Measurements from ENCODE around the gene DNMT3B.
A peak's percentile ranks its signal among the peaks of the same experiment; 100 is the strongest.

Gene DNMT3B

DNA sequence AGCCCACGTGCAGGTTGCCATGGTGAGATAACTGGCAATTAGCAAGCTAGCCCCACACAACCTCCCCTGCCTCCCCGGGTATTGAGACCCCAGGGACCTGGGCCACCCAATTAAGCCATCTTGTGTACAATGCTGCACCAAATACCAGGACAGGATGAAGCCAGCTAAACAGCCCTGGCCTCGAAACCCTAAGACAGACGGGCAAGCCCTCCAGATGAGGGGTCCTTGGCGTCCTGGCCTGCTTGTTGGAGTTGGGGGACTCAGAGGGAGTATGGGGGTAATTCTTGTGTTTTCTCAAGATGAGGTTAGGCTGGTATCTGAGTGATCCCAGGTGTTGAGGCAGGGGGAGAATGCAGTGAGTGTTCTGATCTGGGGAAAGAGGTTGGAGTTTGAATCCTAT, 48.8 kb downstream of the DNMT3B start:
- DNase-seq (ENCODE audit: low read depth in 2 of 2): no peak
- TF ChIP-seq, protein P1, sequence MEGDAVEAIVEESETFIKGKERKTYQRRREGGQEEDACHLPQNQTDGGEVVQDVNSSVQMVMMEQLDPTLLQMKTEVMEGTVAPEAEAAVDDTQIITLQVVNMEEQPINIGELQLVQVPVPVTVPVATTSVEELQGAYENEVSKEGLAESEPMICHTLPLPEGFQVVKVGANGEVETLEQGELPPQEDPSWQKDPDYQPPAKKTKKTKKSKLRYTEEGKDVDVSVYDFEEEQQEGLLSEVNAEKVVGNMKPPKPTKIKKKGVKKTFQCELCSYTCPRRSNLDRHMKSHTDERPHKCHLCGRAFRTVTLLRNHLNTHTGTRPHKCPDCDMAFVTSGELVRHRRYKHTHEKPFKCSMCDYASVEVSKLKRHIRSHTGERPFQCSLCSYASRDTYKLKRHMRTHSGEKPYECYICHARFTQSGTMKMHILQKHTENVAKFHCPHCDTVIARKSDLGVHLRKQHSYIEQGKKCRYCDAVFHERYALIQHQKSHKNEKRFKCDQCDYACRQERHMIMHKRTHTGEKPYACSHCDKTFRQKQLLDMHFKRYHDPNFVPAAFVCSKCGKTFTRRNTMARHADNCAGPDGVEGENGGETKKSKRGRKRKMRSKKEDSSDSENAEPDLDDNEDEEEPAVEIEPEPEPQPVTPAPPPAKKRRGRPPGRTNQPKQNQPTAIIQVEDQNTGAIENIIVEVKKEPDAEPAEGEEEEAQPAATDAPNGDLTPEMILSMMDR (IDR thresholded peaks at IDR 0.05; ENCODE audit: low read depth, low read length): no peak
- no peak overlapping the region for H3K4me3 ChIP-seq (replicated peaks in 1 of 2; ENCODE audit: low read depth in 2 of 2, low read length in 2 of 2)

DNA sequence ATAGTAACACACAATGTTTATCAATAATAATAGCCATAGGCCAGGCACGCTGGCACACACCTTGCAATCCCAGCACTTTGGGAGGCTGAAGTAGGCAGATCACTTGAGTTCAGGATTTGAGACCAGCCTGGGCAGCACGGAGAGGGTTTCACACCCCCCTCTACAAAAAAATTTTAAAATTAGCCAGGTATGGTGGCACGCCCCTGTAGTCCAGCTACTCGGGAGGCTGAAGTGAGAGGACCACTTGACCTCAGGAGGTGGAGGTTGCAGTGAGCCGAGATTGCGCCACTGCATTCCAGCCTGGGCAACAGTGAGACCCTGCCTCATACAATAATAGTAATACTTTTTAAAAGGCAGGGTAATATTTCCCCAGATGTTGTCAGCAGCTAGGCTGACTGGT, 49.7 kb downstream of the DNMT3B start:
- TF ChIP-seq, protein P1 (IDR thresholded peaks at IDR 0.05; ENCODE audit: low read depth, low read length): no peak
- no peak overlapping the region for H3K4me3 ChIP-seq (replicated peaks in 1 of 2; ENCODE audit: low read depth in 2 of 2, low read length in 2 of 2)
- DNase-seq (ENCODE audit: low read depth in 2 of 2): no peak

DNA sequence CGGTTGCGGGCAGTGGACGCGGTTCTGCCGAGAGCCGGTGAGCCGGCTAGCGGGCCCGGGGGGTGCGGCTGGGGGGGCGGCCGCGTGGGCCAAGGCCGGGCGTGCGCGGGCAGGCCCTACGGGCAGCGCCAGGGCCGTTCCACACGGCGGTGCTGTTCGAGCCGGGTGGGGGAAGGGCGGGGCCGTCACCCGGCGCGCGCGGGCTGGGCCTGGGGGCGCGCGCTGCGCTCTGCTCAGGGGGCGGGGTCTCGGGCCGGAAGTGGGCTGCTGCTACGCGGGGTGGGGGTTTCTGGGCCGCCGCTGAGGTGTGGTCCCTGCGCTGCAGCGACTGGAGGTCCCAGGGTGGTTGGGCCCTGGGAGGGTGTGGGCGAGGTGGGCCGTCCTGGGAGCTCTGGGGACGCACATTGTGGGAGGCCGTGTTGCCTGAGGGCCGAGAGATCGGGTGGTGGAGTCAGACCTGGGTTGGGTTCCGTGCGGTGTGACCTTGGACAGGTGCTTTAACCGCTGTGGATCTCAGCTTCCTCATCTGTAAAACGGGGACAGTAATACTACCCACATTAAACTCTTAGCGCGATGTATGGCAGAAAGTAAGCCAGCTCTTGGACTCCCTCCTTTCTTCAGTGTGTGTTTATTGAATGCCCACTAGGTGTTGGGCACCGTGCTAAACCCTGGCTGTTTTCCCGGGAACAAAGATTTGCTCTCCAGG, 58.0 kb downstream of the DNMT3B start:
- TF ChIP-seq, protein P1 (IDR thresholded peaks at IDR 0.05; ENCODE audit: low read depth, low read length): no peak
- peak overlapping the region; percentile 84 to 95 for H3K4me3 ChIP-seq (replicated peaks in 1 of 2; ENCODE audit: low read depth in 2 of 2, low read length in 2 of 2)
- peak in 1 of 2 donors; percentile 49 for DNase-seq (ENCODE audit: low read depth in 2 of 2)

DNA sequence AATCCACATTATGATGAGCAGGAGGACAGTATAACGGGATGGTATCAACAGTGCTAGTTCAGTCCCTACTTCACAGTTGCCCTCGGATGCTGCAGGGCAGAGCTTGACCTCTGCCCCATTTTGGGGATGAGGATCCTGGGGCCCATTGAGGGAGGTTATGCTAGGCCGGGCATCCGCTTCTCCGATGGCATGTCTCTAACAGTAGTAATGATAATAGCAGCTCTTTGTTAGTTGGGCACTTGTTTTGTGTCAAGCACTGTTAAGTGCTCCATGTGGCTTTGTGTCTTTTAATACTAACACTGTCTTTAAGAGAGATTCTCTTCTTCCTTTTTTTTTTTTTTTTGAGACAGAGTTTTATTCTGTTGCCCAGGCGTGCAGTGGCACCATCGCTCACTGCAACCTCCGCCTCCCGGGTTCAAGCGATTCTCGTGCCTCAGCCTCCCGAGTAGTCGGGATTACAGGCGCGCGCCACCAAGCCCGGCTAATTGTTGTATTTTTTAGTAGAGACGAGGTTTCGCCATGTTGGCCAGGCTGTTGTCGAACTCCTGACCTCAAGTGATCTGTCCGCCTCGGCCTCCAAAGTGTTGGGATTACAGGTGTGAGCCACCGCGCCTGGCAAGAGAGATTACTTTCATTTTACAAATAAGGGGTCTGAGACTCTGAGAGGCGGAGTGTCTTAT, 58.7 kb downstream of the DNMT3B start:
- H3K4me3 ChIP-seq (replicated peaks in 1 of 2; ENCODE audit: low read depth in 2 of 2, low read length in 2 of 2): peak overlapping the region; percentile 84 to 95
- TF ChIP-seq, protein P1 (IDR thresholded peaks at IDR 0.05; ENCODE audit: low read depth, low read length): no peak
- peak in 1 of 2 donors; percentile 13 for DNase-seq (ENCODE audit: low read depth in 2 of 2)

DNA sequence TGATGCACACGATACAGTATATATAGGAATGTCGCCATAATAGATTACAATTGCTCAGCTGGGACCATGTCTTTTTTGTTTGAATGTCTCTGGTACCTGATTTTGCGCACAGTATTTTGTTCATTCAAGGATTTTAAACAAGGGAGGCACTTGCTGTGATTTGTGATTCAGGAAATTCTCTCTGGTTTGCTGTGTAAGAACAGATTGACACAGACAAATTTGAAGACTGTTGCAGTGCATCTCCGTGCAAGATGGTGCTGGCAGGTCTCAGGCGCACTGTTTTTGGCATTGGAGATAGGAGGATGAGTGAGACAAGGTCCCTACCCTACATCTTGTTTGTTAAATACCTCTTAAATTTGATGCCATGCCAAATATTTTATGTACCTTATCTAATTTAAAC, 60.0 kb downstream of the DNMT3B start:
- TF ChIP-seq, protein P1 (IDR thresholded peaks at IDR 0.05; ENCODE audit: low read depth, low read length): no peak
- no peak for DNase-seq (ENCODE audit: low read depth in 2 of 2)
- H3K4me3 ChIP-seq (replicated peaks in 1 of 2; ENCODE audit: low read depth in 2 of 2, low read length in 2 of 2): no peak overlapping the region

DNA sequence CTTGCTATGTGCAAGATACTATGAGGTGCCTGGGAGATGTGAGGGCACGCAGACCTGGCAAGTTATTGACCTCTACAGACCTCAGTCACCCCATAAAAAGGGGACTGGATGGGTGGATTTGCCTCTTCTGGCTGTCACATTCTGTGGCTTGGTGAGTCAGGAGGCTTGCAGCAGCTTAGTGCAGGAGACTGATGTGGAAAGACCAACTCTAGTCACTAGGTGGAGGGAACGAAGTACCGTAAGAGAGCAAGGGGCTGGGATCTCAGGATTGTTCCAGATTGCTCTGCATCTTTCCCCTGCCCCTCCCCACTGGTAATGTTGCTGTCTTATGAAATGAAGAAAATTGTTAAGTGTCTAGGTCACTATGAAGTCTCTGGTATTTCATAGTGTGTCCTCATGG, 60.9 kb downstream of the DNMT3B start:
- peak; percentile 71 to 81 for DNase-seq (ENCODE audit: low read depth in 2 of 2)
- TF ChIP-seq, protein P1 (IDR thresholded peaks at IDR 0.05; ENCODE audit: low read depth, low read length): peak; percentile 35
- H3K4me3 ChIP-seq (replicated peaks in 1 of 2; ENCODE audit: low read depth in 2 of 2, low read length in 2 of 2): no peak overlapping the region

Measured in cardiac fibroblast (primary cell).